HG03108 (cell line): ENCODE results near the gene RPGR.

Source experiments
- ATAC-seq: cut with Tn5 transposase; IDR thresholded peaks from one replicate; pipeline ENCODE4 v1.9.1; 2021; ENCODE audit warnings: moderate library complexity; ENCODE audit not compliant: unreplicated experiment

RPGR gene

GRCh38 chrX:38262715-38263620, 64.3 kb downstream of the RPGR start:
- no peak for ATAC-seq

- ATAC-seq = no peak
Measured at GRCh38 chrX:38260231-38260630, 67.1 kb downstream of the RPGR start.

- ATAC-seq = no peak
Measured at GRCh38 chrX:38256019-38256418, 71.3 kb downstream of the RPGR start.

- ATAC-seq = no peak
Measured at GRCh38 chrX:38249965-38250364, 77.3 kb downstream of the RPGR start.

GRCh38 chrX:38247051-38247450, 80.3 kb downstream of the RPGR start:
- no peak for ATAC-seq

- no peak for ATAC-seq
Measured at GRCh38 chrX:38240541-38240940, 86.8 kb downstream of the RPGR start.

- no peak for ATAC-seq
Measured at GRCh38 chrX:38236901-38237615, 90.3 kb downstream of the RPGR start.

GRCh38 chrX:38233891-38234667, 93.2 kb downstream of the RPGR start:
- ATAC-seq = no peak

- no peak for ATAC-seq
Measured at GRCh38 chrX:38232079-38232686, 95.1 kb downstream of the RPGR start.

GRCh38 chrX:38225093-38225492, 102.2 kb downstream of the RPGR start:
- no peak for ATAC-seq

- no peak for ATAC-seq
Measured at GRCh38 chrX:38224160-38224559, 103.1 kb downstream of the RPGR start.

GRCh38 chrX:38221391-38221929, 105.8 kb downstream of the RPGR start:
- no peak for ATAC-seq

GRCh38 chrX:38220415-38221390, 106.6 kb downstream of the RPGR start, which contains the start of gene SRPX:
Gene SRPX, minus strand, starts transcription at chrX:38220871. Its CDS starts 79 bp downstream, at chrX:38220792.
- no peak for ATAC-seq

- no peak for ATAC-seq
Measured at GRCh38 chrX:38220024-38220414, 107.3 kb downstream of the RPGR start.
